HepG2 (cell line): ENCODE data around the gene FGFR3. TPM values are rescaled to one million over a fixed set of nuclear protein-coding genes. Genes with fewer than 3 reads are reported as not detected.

Experiments
- AKAP8 ChIP-seq: sonication (generic); formaldehyde crosslinking; IDR thresholded peaks from 2 replicates; pipeline ENCODE4 v1.5.1; 2020; ENCODE audit warnings: mild to moderate bottlenecking, missing genetic modification reagents
- ARHGAP35 ChIP-seq: sonication (generic); formaldehyde crosslinking; IDR thresholded peaks from 2 replicates; pipeline ENCODE4 v1.9.0; 2022; ENCODE audit warnings: mild to moderate bottlenecking, inconsistent platforms, moderate library complexity, missing genetic modification reagents, borderline replicate concordance
- ATAD3A ChIP-seq: sonication (generic); formaldehyde crosslinking; IDR thresholded peaks from 2 replicates; pipeline ENCODE4 v1.4.0; 2020; ENCODE audit warnings: missing genetic modification reagents
- BRCA1 ChIP-seq: sonication (generic); formaldehyde crosslinking; IDR thresholded peaks from 2 replicates; pipeline ENCODE4 v1.4.0; 2020; ENCODE audit warnings: missing genetic modification reagents
- CCDC6 ChIP-seq: sonication (generic); formaldehyde crosslinking; IDR thresholded peaks from 2 replicates; pipeline ENCODE4 v1.8.1; 2022; ENCODE audit warnings: mild to moderate bottlenecking, missing genetic modification reagents, moderate library complexity
- ZNF607 ChIP-seq: sonication (generic); formaldehyde crosslinking; IDR thresholded peaks from 2 replicates; pipeline ENCODE4 v1.5.1; 2020; ENCODE audit warnings: missing genetic modification reagents, mild to moderate bottlenecking, borderline replicate concordance
- polyA plus RNA-seq, 8 experiments: library from polyadenylated mRNA; depleted of rRNA in 3 of 8; stranded (reverse) in 7 of 8; unstranded in 1 of 8; fragments of >200 nt; fragmentation: Illumina TruSeq in 4 of 8; extraction: Trizol in 4 of 8; gene quantifications; 2 replicates each; pipeline versions ENCODE4 v1.2.1 to v1.2.3, GENCODE V29; 2011 to 2016; ENCODE audit warnings: low read depth in 4 of 8, missing spikeins in 1 of 8, mixed read lengths in 1 of 8; ENCODE audit not compliant: insufficient read depth in 1 of 8
- total RNA-seq, 5 experiments: library from RNA; depleted of rRNA; stranded (reverse); fragments of >200 nt; fragmentation: Illumina TruSeq; extraction: Trizol; gene quantifications; 2 replicates each; pipeline ENCODE4 v1.2.3, GENCODE V29; 2016; ENCODE audit warnings: low read depth in 1 of 5
- TF ChIP-seq, protein P1 (sequence below): sonication (generic); formaldehyde crosslinking; IDR thresholded peaks from one replicate; pipeline ENCODE4 v1.5.1; 2020; ENCODE audit warnings: mild to moderate bottlenecking, missing genetic modification reagents; ENCODE audit errors: not compliant biosample characterization
- TF ChIP-seq, protein P2 (sequence below): sonication (generic); formaldehyde crosslinking; IDR thresholded peaks from 2 replicates; pipeline ENCODE4 v1.4.0; 2020; ENCODE audit warnings: missing genetic modification reagents, mild to moderate bottlenecking, borderline replicate concordance
- TF ChIP-seq, protein P3 (sequence below): IDR thresholded peaks from 2 replicates; pipeline ENCODE4 v1.4.0; 2020; ENCODE audit warnings: mild to moderate bottlenecking, missing genetic modification reagents
- TF ChIP-seq, protein P4 (sequence below): sonication (generic); formaldehyde crosslinking; IDR thresholded peaks from 2 replicates; pipeline ENCODE4 v1.4.0; 2020; ENCODE audit warnings: mild to moderate bottlenecking, missing genetic modification reagents
- TF ChIP-seq, protein P5 (sequence below): IDR thresholded peaks from 2 replicates; pipeline ENCODE4 v1.6.1; 2016; ENCODE audit warnings: low read depth, borderline replicate concordance

The FGFR3 gene
- total and polyA plus RNA-seq, 2 of the 13 experiments (the other 11 are each of a cell fraction or from before 2014, with no cell fraction given): 103 to 109 TPM

DNA sequence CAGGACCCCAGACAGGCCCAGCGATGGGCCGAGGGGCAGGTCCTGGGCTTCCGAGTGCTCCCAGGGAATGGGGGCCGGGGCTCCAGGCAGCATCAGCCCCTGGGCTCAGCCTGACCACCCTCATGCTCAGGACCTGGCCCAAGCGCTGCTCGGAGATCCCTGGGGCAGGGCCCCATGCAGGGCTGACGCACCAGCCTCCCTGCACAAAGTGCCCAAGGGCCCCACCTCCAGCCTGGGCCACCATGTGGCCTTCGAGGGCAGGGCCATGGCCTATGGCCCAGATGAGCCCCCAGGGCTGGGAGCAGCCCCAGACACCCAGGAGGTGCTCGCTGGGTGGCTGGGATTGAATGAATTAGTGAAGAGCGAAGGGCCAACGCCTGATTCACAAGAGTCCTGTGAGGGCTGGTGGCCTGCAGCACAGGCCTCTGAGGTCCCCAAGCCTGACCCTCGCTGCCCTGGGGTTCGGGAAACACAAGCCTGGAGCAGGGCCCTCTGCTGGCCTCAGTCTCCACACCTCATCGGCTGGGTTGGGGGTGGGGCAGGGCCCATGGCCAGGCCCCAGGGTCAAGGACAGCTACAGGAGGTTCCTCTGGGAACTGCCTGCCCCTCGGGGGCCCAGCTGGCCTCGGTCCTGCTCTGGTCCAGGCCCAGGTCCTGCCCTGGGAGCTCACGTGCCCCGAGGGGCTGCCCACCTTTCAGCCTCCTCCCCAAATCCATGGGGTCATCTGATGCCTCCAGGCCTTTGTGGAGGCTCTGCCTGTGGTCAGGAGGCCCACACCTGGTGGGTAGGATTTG is 13.3 kb upstream of the FGFR3 start (continued):
- TF ChIP-seq, protein P1, sequence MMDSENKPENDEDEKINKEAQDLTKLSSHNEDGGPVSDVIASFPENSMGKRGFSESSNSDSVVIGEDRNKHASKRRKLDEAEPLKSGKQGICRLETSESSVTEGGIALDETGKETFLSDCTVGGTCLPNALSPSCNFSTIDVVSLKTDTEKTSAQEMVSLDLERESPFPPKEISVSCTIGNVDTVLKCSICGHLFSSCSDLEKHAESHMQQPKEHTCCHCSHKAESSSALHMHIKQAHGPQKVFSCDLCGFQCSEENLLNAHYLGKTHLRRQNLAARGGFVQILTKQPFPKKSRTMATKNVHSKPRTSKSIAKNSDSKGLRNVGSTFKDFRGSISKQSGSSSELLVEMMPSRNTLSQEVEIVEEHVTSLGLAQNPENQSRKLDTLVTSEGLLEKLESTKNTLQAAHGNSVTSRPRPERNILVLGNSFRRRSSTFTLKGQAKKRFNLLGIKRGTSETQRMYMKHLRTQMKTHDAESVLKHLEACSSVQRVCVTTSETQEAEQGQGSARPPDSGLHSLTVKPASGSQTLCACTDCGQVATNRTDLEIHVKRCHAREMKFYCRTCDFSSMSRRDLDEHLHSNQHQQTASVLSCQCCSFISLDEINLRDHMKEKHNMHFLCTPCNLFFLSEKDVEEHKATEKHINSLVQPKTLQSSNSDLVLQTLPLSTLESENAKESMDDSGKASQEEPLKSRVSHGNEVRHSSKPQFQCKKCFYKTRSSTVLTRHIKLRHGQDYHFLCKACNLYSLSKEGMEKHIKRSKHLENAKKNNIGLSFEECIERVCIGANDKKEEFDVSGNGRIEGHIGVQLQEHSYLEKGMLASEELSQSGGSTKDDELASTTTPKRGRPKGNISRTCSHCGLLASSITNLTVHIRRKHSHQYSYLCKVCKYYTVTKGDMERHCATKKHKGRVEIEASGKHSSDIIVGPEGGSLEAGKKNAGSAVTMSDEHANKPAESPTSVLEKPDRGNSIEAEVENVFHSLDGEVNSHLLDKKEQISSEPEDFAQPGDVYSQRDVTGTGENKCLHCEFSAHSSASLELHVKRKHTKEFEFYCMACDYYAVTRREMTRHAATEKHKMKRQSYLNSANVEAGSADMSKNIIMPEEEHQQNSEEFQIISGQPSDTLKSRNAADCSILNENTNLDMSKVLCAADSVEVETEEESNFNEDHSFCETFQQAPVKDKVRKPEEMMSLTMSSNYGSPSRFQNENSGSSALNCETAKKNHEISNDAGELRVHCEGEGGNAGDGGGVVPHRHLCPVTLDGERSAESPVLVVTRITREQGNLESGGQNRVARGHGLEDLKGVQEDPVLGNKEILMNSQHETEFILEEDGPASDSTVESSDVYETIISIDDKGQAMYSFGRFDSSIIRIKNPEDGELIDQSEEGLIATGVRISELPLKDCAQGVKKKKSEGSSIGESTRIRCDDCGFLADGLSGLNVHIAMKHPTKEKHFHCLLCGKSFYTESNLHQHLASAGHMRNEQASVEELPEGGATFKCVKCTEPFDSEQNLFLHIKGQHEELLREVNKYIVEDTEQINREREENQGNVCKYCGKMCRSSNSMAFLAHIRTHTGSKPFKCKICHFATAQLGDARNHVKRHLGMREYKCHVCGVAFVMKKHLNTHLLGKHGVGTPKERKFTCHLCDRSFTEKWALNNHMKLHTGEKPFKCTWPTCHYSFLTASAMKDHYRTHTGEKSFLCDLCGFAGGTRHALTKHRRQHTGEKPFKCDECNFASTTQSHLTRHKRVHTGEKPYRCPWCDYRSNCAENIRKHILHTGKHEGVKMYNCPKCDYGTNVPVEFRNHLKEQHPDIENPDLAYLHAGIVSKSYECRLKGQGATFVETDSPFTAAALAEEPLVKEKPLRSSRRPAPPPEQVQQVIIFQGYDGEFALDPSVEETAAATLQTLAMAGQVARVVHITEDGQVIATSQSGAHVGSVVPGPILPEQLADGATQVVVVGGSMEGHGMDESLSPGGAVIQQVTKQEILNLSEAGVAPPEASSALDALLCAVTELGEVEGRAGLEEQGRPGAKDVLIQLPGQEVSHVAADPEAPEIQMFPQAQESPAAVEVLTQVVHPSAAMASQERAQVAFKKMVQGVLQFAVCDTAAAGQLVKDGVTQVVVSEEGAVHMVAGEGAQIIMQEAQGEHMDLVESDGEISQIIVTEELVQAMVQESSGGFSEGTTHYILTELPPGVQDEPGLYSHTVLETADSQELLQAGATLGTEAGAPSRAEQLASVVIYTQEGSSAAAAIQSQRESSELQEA (CRISPR knock-in tag): no peak
- TF ChIP-seq, protein P2, sequence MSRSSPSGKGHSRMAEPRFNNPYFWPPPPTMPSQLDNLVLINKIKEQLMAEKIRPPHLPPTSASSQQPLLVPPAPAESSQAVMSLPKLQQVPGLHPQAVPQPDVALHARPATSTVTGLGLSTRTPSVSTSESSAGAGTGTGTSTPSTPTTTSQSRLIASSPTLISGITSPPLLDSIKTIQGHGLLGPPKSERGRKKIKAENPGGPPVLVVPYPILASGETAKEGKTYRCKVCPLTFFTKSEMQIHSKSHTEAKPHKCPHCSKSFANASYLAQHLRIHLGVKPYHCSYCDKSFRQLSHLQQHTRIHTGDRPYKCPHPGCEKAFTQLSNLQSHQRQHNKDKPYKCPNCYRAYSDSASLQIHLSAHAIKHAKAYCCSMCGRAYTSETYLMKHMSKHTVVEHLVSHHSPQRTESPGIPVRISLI: no peak
- TF ChIP-seq ATAD3A (CRISPR knock-in tag): no peak
- TF ChIP-seq CCDC6: no peak
- TF ChIP-seq ARHGAP35 (CRISPR knock-in tag): 0 out of 2 replicates have a peak, but pooled peaks have one; percentile 65
- TF ChIP-seq, protein P3, sequence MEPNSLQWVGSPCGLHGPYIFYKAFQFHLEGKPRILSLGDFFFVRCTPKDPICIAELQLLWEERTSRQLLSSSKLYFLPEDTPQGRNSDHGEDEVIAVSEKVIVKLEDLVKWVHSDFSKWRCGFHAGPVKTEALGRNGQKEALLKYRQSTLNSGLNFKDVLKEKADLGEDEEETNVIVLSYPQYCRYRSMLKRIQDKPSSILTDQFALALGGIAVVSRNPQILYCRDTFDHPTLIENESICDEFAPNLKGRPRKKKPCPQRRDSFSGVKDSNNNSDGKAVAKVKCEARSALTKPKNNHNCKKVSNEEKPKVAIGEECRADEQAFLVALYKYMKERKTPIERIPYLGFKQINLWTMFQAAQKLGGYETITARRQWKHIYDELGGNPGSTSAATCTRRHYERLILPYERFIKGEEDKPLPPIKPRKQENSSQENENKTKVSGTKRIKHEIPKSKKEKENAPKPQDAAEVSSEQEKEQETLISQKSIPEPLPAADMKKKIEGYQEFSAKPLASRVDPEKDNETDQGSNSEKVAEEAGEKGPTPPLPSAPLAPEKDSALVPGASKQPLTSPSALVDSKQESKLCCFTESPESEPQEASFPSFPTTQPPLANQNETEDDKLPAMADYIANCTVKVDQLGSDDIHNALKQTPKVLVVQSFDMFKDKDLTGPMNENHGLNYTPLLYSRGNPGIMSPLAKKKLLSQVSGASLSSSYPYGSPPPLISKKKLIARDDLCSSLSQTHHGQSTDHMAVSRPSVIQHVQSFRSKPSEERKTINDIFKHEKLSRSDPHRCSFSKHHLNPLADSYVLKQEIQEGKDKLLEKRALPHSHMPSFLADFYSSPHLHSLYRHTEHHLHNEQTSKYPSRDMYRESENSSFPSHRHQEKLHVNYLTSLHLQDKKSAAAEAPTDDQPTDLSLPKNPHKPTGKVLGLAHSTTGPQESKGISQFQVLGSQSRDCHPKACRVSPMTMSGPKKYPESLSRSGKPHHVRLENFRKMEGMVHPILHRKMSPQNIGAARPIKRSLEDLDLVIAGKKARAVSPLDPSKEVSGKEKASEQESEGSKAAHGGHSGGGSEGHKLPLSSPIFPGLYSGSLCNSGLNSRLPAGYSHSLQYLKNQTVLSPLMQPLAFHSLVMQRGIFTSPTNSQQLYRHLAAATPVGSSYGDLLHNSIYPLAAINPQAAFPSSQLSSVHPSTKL: peak; percentile 72; the same call in 1 of the 2 replicates
- TF ChIP-seq, protein P4, sequence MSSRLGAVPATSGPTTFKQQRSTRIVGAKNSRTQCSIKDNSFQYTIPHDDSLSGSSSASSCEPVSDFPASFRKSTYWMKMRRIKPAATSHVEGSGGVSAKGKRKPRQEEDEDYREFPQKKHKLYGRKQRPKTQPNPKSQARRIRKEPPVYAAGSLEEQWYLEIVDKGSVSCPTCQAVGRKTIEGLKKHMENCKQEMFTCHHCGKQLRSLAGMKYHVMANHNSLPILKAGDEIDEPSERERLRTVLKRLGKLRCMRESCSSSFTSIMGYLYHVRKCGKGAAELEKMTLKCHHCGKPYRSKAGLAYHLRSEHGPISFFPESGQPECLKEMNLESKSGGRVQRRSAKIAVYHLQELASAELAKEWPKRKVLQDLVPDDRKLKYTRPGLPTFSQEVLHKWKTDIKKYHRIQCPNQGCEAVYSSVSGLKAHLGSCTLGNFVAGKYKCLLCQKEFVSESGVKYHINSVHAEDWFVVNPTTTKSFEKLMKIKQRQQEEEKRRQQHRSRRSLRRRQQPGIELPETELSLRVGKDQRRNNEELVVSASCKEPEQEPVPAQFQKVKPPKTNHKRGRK (CRISPR knock-in tag): no peak
- TF ChIP-seq ZNF607 (CRISPR knock-in tag): peak; percentile 46; the same call in 1 of the 2 replicates
- TF ChIP-seq AKAP8 (CRISPR knock-in tag): peak; percentile 91
- no peak for TF ChIP-seq BRCA1 (CRISPR knock-in tag)
- TF ChIP-seq, protein P5, sequence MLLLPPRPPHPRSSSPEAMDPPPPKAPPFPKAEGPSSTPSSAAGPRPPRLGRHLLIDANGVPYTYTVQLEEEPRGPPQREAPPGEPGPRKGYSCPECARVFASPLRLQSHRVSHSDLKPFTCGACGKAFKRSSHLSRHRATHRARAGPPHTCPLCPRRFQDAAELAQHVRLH (CRISPR knock-in tag): peak; percentile 66; the same call in 1 of the 2 replicates
